Stimulated activated CD8-positive, alpha-beta memory T cell treated with anti-CD3 and anti-CD28 coated beads, Interleukin-12 subunit alpha, Interleukin-12 subunit beta, amount 100 ng/mL, for 4 hours (primary cell): ENCODE data around the gene PSMB7.
"Not testable (repeated sequence)": the region's sequence is repeated elsewhere in the genome, so short reads cannot be mapped to it uniquely, and the experiment has no call there.

ENCODE experiments used
- DNase-seq: peaks from one replicate; pipeline ENCODE4 v3.0.0-alpha.2; 2020; ENCODE audit warnings: low read depth

PSMB7 gene

GRCh38 chr9:124442826-124443225, 27.6 kb upstream of the PSMB7 start:
- DNase-seq, result no peak

DNA sequence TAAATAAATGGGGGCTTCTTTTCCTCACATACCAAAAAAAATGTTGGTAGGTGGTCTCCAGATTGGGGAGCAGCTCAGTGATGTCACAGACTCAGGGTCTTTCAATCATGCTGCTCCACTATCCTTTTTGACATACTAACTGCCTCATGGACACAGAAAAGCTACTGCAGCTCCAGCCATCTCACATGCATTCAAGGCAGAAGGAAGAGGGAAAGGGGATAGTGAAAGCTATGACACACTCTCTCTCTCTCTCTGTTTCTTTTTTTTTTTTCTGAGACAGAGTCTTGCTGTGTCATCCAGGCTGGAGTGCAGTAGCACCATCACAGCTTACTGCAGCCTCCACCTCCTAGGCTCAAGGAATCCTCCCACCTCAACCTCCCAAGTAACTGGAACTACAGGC, 27.1 kb upstream of the PSMB7 start:
- no peak for DNase-seq

DNA sequence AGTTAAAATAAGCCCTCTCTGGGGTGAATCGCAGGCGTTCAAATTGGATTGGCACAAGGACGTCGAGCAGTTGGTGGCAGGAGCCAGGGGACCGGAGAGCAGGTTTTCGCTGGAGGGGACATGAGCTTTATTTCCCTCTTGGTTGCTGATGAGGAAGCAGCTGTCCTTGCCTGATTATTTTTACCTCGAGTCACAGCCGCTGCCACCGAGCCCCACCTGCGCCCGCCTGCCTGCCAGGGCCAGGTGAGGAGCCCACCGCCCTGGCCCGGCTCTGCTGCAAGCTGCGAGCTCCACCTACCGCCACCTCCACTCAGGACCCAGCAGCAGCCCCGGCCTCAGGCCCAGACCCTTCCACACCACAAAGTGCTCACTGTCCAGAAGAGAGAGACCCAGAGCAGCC, 26.0 kb upstream of the PSMB7 start:
- no peak for DNase-seq

DNA sequence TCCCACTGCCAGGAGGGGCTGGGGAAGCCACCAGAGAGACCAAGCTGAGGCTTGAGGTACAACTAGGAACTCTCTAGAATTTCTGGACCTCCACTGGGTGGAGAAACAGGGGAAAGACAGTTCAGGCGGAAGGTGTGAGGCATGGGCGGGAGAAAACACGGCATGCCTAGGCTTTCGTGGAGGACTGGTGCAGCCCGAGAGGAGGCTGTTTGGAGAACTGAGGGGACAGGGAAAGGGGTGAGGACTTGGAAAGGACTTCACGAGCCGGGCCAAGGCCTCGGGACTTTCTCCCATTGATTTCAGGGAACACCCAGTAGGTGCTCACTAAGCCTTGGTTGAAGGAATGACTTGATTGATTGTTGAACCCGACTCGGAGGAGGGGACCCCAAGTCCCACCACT, 25.5 kb upstream of the PSMB7 start:
- no peak for DNase-seq

DNA sequence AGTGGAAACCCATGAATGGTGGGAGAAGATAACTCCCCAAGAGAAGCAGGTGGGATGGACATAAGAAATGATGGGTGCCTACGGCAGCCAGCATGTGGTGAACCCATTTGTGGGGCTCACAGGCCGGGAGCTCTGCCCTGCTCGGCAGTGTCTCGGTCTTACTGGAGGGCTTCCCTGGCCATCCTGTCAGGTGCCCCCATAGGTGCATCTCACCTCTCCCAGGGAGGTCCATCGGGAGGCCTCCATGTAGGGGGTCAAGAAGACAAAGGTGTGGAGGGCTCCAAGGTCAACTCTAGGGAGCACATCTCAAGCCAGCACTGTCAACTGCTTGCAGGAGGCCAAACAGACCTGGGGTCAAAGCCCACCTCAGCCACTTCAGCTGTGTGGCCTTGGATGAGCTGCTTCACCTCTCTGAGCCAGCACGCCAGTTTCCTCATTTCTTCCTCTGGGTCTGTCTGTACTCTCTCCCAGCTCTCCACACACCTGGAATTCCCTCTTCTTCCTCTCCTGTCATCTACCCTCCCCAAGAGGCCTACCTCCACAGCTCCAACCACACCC, 24.5 kb upstream of the PSMB7 start:
- no peak for DNase-seq

DNA sequence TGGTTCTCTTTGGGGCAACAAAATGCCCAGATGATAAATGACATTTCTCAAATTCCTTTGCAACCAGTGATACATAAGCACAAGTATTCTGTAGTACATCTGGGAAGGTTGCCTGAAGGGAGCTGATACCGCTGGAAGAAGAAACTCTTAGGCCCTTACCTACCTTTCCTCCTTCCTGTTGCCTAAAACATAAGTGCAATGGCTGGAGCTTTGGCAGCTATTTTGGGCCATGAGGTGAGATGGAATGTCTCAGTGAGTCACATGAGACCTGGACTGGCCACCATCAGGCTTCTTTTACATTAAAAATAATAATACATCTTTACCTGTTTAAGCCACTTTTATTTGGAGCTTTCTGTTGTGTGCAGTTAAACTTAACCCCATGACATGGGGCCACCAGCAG, 23.8 kb upstream of the PSMB7 start:
- no peak for DNase-seq

GRCh38 chr9:124438091-124438490, 22.8 kb upstream of the PSMB7 start:
- no peak for DNase-seq

DNA sequence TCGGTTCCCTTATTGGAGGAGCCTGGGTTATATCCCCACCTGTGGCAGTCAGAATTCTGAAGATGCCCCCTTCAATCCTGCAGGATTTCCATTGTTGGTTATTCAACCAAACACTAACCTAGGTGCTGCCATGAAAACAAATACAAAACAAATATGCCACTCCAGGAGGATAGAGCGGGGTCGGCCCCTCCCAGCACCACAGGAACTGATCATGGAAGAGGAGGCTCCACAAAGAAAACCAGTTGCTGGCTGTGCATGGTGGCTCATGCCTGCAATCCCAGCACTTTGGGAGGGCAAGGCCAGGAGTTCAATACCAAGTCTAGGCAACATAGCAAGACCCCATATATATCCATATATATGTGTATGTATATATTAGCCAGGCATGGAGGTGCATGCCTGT, 21.8 kb upstream of the PSMB7 start:
- no peak for DNase-seq

GRCh38 chr9:124436320-124436719, 21.1 kb upstream of the PSMB7 start:
- no peak for DNase-seq

DNA sequence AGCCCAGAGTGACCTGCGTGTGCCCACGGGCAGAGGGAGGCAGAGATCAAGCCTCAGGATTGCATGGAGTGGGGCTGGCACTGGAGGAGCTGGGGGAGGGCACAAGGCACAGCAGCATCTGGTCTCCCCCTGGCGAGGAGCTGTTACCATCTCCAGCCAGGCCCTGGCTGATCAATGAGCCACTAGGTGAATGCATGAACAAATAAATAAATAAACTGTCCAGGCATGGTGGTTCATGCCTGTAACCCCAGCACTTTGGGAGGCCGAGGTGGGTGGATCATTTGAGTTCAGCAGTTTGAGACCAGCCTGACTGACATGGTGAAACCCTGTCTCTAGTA, 14.3 kb upstream of the PSMB7 start:
- no peak for DNase-seq

DNA sequence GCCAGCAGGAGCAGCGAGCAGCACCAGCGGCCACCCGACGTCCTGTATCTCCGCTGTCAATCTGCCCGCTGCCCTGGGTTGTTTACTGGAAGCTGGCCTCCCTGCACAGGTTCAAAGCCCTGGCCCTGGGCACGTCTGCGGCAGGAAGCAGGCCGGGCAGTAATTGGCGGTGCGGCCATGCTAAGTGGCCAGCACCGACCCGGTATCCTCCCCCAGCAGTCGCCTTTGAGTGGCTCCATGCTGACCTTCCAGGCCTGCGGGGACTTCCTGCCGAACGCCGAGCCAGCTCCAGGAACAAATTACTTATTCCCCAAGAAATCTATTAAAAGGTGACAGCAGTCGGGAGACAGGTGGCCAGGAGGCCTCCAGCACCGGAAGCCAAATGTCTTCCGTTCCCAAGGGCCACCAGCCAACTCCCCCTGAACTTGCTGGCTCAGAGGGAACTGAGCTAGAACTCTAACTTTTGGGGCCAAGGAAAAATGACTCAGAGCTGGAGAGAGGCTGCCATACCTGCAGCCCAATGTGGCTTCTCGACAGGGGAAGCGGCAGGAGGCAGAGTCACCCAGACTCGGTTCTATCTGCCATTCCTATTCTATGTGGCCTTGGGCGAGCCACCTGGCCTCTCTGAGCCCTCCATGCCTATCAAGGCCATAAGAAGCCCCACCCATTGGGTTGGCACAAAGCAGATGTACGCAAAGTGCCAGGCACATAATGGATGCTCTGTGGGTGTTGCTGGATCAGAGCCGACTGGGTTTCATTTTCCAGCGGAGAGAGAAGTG, 13.7 kb upstream of the PSMB7 start:
- DNase-seq, result no peak

DNA sequence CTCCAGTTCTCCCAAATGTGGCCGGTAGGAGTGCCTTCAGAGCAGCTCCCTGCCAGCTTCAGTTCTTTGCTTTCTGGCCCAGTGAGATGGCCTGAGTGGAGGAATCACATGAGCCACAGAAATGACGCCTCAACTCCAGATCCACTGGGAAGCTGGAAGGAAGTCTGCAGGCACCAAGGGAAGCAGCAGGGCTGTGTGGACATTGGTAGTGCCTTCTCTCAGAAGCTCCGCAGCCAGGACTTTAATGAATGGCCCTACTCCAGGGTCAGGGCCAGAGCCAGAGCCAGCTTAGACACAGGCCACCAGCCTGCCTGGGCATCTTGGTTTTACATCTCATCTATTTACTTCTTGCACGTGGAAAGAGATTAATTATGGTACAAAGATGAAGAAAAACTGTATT, 12.0 kb upstream of the PSMB7 start:
- no peak for DNase-seq

- no peak for DNase-seq
These were observed 11.1 kb upstream of the PSMB7 start for GRCh38 chr9:124426361-124426760.

DNA sequence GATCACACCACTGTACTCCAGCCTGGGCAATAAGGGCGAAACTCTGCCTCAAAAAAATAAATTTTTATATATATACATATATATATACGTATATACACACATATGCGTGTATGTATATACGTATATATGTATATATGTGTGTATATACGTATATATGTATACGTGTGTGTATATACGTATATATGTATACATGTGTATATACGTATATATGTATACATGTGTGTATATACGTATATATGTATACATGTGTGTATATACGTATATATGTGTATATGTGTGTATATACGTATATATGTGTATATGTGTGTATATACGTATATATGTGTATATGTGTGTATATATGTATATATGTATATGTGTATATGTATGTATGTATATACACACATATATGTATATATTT, 10.5 kb upstream of the PSMB7 start:
- not testable (repeated sequence) for DNase-seq

DNA sequence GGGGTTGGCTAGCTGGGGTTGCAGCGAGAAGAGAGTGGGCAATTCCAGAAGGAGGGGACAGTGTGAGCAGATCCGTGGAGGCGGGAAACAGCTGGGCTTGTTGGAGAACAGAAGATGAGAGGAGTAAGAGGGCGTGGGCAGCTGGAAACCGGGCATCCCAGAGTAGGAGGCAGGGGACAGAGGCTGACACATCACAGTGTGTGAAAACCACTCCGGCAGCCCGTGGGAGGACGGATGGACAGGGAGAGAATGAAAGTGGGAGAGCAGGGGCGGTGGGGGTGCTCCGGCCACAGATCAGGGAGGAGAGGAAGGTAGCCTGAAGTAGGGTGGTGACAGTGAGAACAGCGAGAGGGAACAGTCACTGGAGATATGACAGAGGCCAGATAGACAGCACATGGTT, 8.3 kb upstream of the PSMB7 start:
- DNase-seq, result no peak

DNA sequence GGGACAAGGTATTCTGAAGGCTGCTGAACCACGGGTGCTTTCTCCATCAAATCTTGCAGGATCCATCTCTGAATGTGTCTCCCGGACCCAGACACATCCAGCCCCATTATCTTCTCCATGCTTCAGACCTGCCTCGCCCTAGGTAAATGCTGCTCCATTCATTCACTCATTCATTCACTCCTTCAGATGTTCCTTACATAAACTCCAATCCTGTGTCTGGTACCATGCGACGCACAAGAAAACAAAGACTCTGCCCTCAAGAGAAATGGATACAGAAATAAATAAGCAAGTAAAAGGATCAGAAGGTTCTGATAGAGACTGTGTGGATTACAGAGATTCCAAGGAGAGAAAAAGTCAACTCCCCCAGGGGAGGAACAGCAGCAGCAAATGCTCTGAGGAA, 7.9 kb upstream of the PSMB7 start:
- no peak for DNase-seq

DNA sequence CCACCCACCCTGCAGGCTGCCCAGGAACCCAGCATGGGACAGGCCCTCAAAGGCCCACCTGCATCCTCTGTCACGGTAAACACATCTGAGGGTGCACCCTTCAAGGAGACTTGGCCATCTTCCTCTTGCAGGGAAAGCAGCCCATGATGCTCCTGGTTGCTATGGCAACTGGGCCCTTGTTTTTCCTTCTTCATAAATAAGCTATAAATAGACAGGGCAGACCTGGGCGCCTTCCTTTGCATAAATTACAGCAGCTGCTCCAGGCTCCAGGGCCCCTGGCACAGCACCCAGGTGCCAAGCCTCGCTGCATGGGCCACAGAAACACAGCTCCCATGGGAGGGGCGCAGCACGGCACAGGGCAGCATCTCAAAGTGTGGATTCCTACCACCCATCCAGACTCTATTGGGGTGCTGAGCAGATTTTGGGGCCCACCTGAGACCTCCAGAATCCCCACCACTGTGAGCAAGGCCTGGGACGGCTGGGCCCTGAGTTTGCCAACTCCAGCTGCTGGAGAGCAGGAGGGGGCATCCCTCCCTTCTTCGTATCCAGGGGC, 5.8 kb upstream of the PSMB7 start:
- DNase-seq, result no peak

DNA sequence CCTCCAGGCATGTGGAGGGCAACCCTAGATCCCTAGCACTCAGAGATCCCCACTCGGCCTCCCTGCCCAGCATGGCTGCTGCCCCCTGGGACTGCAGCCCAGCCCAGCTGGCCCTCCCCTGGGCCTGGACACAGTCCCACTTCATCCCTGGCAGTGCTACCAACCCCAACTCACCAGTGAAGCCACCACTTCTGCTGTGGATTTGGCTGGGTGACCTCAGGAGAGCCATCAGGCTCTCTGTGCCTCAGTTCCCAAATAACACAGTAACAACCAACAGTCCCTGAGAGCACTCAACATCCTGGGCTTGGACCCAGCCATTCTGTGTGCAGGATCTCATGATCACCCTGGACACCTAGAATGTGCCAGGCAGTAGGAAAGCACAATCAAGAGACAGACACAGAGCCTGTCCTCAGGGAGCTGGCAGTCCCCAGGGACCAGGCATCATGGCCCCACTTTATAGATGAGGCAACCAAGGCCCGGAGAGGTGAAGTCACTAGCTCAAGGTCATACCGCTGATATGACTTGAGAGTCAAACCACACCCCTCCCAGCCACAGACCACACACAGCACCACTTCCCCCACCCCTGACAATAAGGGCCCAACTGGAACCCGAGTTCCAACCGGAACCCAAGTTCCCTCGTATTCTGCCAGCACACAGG, 4.7 kb upstream of the PSMB7 start:
- no peak for DNase-seq

GRCh38 chr9:124415852-124416484, 726 bp upstream of the PSMB7 start:
- no peak for DNase-seq

DNA sequence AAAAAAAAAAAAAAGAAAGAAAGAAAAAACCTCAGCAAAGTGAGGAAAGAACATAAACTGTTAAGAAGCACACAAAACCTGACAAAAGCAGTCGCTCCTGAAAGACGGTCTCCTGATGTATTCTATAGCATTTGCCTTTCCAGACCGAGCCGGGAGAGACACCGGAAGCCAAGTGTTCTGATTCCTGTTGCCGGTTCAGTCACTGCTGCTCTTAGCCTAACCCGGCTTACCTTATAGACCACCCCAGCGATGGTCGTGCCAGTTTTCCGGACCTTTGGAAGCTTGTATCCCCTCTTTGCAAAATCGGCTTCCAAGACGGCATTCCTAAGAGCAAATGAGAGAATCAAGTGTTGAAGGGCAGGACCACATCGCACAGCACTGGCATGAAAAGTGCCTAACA, 630 bp downstream of the PSMB7 start:
- no peak for DNase-seq

DNA sequence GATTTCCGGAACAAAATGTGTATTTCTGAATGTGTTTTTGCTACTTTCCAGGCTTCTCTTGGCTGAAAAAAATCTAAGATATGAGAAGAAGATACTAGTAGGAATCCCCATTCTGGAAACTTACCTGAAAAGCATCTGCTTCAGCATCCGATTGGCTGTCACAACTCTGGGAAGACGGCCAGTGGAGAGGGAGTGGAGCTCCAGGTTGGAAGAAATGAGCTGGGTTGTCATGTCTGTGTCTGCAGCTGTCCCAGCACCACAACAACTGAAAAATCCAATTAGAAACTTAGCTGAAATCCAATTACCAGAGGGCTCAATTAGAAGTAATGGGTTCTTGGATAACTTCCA, 3.0 kb downstream of the PSMB7 start:
- DNase-seq, result no peak

DNA sequence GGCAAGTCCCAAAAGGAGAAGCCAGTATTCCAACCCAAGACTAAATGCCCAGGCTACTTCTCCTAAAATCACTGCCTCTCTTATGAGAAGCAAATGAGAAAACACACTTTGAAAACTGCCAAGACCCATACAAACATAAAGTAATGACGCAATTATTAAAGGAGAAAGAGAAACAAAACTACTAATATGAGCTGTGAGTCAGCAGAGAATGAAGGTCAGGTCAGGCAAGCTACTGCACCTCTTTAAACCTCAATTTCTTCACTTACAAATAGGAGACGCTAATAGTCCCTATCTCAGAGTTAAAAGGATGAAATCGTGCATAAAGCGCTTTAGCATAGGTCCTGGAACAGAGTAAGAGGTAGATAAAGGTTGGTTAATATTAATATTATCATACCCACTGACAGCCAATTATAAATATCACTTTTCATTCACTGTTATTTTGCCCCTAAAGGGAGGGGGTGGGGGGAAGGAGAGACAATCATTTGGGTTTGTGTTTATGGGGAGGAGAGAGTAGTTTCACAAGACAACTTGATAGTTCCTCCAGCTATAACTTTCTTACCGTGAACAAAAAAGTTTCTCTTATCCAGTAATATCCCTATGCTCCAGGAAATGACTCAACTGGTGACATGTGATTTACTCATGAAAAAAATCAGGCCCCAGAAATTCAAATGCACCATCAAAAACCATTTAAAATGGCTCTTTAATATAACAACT, 3.6 kb downstream of the PSMB7 start:
- DNase-seq, result no peak
